Measurements from ENCODE around the gene NFIB.

DNA sequence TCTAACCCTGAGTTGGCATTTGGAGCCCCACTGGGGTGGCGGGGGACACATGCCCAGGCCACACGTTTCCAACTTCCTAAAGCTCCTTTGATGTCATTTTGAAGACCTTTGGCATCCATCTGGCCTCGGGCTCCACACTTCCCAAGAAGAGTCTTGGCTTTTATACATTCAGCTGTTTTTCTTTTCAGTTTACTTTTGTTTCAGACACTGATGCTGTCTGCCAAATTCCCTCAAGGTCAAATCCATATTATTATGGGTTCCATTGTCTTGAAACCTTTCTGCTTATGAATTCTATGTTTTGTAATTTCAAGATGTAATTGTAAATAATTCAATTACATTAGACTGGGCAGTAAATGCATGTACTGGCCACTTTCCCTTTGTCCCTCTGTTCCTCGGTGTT is 23.7 kb upstream of the NFIB start:
- TF ChIP-seq, protein P1, sequence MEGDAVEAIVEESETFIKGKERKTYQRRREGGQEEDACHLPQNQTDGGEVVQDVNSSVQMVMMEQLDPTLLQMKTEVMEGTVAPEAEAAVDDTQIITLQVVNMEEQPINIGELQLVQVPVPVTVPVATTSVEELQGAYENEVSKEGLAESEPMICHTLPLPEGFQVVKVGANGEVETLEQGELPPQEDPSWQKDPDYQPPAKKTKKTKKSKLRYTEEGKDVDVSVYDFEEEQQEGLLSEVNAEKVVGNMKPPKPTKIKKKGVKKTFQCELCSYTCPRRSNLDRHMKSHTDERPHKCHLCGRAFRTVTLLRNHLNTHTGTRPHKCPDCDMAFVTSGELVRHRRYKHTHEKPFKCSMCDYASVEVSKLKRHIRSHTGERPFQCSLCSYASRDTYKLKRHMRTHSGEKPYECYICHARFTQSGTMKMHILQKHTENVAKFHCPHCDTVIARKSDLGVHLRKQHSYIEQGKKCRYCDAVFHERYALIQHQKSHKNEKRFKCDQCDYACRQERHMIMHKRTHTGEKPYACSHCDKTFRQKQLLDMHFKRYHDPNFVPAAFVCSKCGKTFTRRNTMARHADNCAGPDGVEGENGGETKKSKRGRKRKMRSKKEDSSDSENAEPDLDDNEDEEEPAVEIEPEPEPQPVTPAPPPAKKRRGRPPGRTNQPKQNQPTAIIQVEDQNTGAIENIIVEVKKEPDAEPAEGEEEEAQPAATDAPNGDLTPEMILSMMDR (IDR thresholded peaks at IDR 0.05; ENCODE audit: insufficient read depth, low read depth, low read length) = no peak
- no peak for TF ChIP-seq EZH2 (IDR thresholded peaks at IDR 0.05; ENCODE audit: insufficient read depth, low read length)
